ENCODE results near the gene MAGEA2.
"Not testable (repeated sequence)": the region's sequence is repeated elsewhere in the genome, so short reads cannot be mapped to it uniquely, and the experiment has no call there.

MAGEA2 gene

DNA sequence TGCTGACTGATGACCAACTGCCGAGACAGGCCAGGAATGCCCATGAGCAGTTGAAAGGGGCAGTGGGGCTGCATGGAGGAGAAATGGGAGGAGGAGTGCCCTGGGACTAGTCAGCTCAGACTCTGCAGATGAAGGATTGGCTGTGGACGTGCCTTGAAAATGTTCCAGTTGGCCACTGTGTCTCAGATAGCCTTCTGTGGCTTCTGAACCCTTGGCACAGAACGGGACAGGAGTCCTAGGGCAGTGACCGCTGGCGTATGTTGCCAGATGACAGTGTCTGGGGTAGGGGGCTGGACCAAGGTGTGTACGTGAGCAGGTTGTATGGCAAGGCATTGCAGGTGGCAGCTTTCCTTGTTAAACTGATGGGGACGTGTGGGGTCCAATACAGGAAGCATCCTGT is 47.1 kb downstream of the MAGEA2 start:
- DNase-seq, result not testable (repeated sequence)

DNA sequence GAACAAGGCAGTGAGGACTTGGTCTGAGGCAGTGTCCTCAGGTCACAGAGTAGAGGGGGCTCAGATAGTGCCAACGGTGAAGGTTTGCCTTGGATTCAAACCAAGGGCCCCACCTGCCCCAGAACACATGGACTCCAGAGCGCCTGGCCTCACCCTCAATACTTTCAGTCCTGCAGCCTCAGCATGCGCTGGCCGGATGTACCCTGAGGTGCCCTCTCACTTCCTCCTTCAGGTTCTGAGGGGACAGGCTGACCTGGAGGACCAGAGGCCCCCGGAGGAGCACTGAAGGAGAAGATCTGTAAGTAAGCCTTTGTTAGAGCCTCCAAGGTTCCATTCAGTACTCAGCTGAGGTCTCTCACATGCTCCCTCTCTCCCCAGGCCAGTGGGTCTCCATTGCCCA is 53.3 kb downstream of the MAGEA2 start:
- not testable (repeated sequence) for DNase-seq
